ENCODE data around the gene FAM83B.

The FAM83B gene

GRCh38 chr6:54801669-54802068 is 44.9 kb upstream of the FAM83B start:
- H3K27ac ChIP-seq (ENCODE audit: extremely low read depth, low read depth, low read length) = no peak overlapping the region
- POLR2A ChIA-PET = no interaction called here
- TF ChIP-seq PATZ1 (tag by site-specific recombination; IDR thresholded peaks at IDR 0.05) (0 out of 2 replicates have a peak, but pooled peaks have one; percentile 21), WT1 (tag by site-specific recombination; IDR thresholded peaks at IDR 0.05) (0 out of 2 replicates have a peak, but pooled peaks have one; percentile 31), ZNF639 (tag by site-specific recombination; IDR thresholded peaks at IDR 0.05) (peak; percentile 84), BCL11A (tag by site-specific recombination; IDR thresholded peaks at IDR 0.05; ENCODE audit: low read depth) (peak; percentile 77; the same call in 1 of the 2 replicates), BCL6B (tag by site-specific recombination; IDR thresholded peaks at IDR 0.05) (no peak), ZNF324 (tag by site-specific recombination; IDR thresholded peaks at IDR 0.05) (no peak), INSM2 (tag by site-specific recombination; IDR thresholded peaks at IDR 0.05) (peak; percentile 92), HIC1 (tag by site-specific recombination; IDR thresholded peaks at IDR 0.05) (peak; percentile 95), ZNF76 (tag by site-specific recombination; IDR thresholded peaks at IDR 0.05; ENCODE audit: borderline replicate concordance, low read depth) (peak; percentile 35; the same call in 1 of the 2 replicates), CTCF (tag by site-specific recombination; IDR thresholded peaks at IDR 0.05) (no peak), GLI2 (tag by site-specific recombination; IDR thresholded peaks at IDR 0.05; ENCODE audit: borderline replicate concordance, low read depth) (no peak), ZBTB44 (tag by site-specific recombination; IDR thresholded peaks at IDR 0.05) (0 out of 2 replicates have a peak, but pooled peaks have one; percentile 28), FEZF1 (tag by site-specific recombination; IDR thresholded peaks at IDR 0.05) (peak; percentile 29; the same call in 1 of the 2 replicates), ATF2 (tag by site-specific recombination; IDR thresholded peaks at IDR 0.05; ENCODE audit: low read depth) (peak; percentile 95), ZNF621 (tag by site-specific recombination; IDR thresholded peaks at IDR 0.05) (no peak), KLF1 (tag by site-specific recombination; IDR thresholded peaks at IDR 0.05) (no peak), TRIM28 (IDR thresholded peaks at IDR 0.05; ENCODE audit: borderline replicate concordance, low read length) (no peak; the same call in 1 of the 2 replicates), KLF17 (tag by site-specific recombination; IDR thresholded peaks at IDR 0.05) (peak; percentile 72; the same call in 1 of the 2 replicates), ZNF433 (tag by site-specific recombination; IDR thresholded peaks at IDR 0.05; ENCODE audit: low read depth) (no peak), ZNF571 (tag by site-specific recombination; IDR thresholded peaks at IDR 0.05) (no peak), IKZF3 (tag by site-specific recombination; IDR thresholded peaks at IDR 0.05) (peak; percentile 80), KLF16 (tag by site-specific recombination; IDR thresholded peaks at IDR 0.05) (peak; percentile 18; the same call in 1 of the 2 replicates)

More at GRCh38 chr6:54801669-54802068, 44.9 kb upstream of the FAM83B start:
- CTCF ChIA-PET = interaction anchor here (0.6 to 1.3 kb wide), 4 partner anchors 30 to 626 kb away, joined by 3 to 5 read pairs (median 3); no protein-coding TSS in a partner anchor
- Histone ChIP-seq H3K9me3 (ENCODE audit: control insufficient read depth, insufficient read depth, low read depth, low read length) (no peaks in the 10 kb centered on the region), H3K36me3 (ENCODE audit: control insufficient read depth in 2 of 2, insufficient read depth in 1 of 2, low read length in 2 of 2) (no peaks in the 10 kb centered on the region), H3K4me3 (ENCODE audit: low read depth, low read length) (peak overlapping the region; percentile 1; the same call in 1 of the 2 replicates), H3K4me1 (ENCODE audit: control insufficient read depth, insufficient read depth, low read length) (peaks cover 10% of the 10 kb centered on the region)

Measured in HEK293 (cell line).